ENCODE measurements around the gene SIGLEC5.

DNA sequence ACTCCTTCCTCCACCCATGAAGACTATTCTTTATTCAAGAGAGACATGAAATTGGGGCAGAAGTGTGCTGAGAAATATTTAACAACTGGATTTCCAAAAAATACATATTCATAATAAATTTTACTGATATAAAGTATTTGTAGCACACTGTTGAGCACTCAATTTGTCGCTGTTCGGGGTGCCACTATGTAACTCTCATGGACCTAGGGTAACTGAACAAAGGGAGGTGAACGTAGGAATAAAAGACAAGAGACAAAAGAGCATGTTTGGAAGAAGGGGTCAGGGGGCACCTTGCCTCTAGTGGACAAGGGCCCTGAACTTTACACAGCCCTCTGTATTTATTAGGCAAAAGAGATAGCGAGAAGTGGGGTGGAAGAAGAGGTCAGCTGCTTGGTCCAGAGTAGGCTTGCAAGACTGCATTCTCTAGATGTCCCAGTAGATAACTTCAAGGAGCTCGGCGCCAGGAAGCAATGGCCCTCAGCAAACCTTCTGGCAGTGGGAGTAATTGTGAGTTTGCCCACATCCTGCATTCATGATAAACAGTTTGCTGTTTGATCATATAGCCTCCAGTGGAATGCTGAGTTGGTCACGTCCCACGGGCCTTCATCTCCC, 63.6 kb downstream of the SIGLEC5 start:
- TF ChIP-seq, protein P1, sequence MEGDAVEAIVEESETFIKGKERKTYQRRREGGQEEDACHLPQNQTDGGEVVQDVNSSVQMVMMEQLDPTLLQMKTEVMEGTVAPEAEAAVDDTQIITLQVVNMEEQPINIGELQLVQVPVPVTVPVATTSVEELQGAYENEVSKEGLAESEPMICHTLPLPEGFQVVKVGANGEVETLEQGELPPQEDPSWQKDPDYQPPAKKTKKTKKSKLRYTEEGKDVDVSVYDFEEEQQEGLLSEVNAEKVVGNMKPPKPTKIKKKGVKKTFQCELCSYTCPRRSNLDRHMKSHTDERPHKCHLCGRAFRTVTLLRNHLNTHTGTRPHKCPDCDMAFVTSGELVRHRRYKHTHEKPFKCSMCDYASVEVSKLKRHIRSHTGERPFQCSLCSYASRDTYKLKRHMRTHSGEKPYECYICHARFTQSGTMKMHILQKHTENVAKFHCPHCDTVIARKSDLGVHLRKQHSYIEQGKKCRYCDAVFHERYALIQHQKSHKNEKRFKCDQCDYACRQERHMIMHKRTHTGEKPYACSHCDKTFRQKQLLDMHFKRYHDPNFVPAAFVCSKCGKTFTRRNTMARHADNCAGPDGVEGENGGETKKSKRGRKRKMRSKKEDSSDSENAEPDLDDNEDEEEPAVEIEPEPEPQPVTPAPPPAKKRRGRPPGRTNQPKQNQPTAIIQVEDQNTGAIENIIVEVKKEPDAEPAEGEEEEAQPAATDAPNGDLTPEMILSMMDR (IDR thresholded peaks at IDR 0.05): no peak
- no peak for TF ChIP-seq POLR2A (IDR thresholded peaks at IDR 0.05)
